A673 (cell line): Measurements from ENCODE around the gene MED12L. TPM values are rescaled to one million over a fixed set of nuclear protein-coding genes. Genes with fewer than 3 reads are reported as not detected.

Experiments
- BruUV-seq: library from RNA; stranded (reverse); fragments of 400-500 nt; replicated peaks from 2 replicates; lab custom pipeline; 2021; lab: Mats Ljungman, UMichigan
- CTCF ChIA-PET: fragments of 300-600 bp; sonication (Branson Sonifier 250); formaldehyde crosslinking; loops from one replicate; lab custom pipeline; 2022; ENCODE audit warnings: antibody characterized with exemption; lab: Charles Lee
- POLR2A ChIA-PET: fragments of 300-600 bp; sonication (Branson Sonifier 250); formaldehyde crosslinking; loops from one replicate; lab custom pipeline; 2022; ENCODE audit warnings: antibody characterized with exemption; ENCODE audit not compliant: low non-redundant PET; lab: Charles Lee
- DNase-seq: peaks from one replicate; pipeline ENCODE4 v3.0.0-alpha.2; 2015; ENCODE audit warnings: low spot score
- H3K27ac ChIP-seq: fragments of 200-600 bp; sonication (generic); 2 replicates; pipeline ENCODE4 v1.5.1; 2016; ENCODE audit warnings: mixed run types, low read depth, mild to moderate bottlenecking, mixed read lengths, antibody characterized with exemption, low read length; ENCODE audit not compliant: poor library complexity, severe bottlenecking
- H3K27me3 ChIP-seq: fragments of 200-600 bp; sonication (generic); replicated peaks from 2 replicates; pipeline ENCODE4 v1.6.1; 2017; ENCODE audit warnings: mixed run types, low read depth, mild to moderate bottlenecking, mixed read lengths, antibody characterized with exemption, low read length; ENCODE audit not compliant: insufficient read depth, poor library complexity
- H3K36me3 ChIP-seq: fragments of 200-600 bp; sonication (generic); 2 replicates; pipeline ENCODE4 v1.6.1; 2016; ENCODE audit warnings: mixed run types, mild to moderate bottlenecking, mixed read lengths, antibody characterized with exemption, low read length; ENCODE audit not compliant: insufficient read depth, poor library complexity, severe bottlenecking
- H3K4me1 ChIP-seq: fragments of 200-600 bp; sonication (generic); 2 replicates; pipeline ENCODE4 v1.6.1; 2017; ENCODE audit warnings: mixed run types, mild to moderate bottlenecking, mixed read lengths, antibody characterized with exemption, low read length; ENCODE audit not compliant: insufficient read depth, poor library complexity, severe bottlenecking
- H3K4me3 ChIP-seq: fragments of 200-600 bp; sonication (generic); 2 replicates; pipeline ENCODE4 v1.5.1; 2016; ENCODE audit warnings: low read depth, mixed run types, mild to moderate bottlenecking, mixed read lengths, low read length; ENCODE audit not compliant: poor library complexity, severe bottlenecking
- H3K9me3 ChIP-seq: fragments of 200-600 bp; sonication (generic); 2 replicates; pipeline ENCODE4 v1.6.1; 2016; ENCODE audit warnings: mixed run types, low read depth, mild to moderate bottlenecking, mixed read lengths, antibody characterized with exemption, low read length; ENCODE audit not compliant: poor library complexity, severe bottlenecking
- EZH2 ChIP-seq: fragments of 200-600 bp; sonication (generic); IDR thresholded peaks from 2 replicates; pipeline ENCODE4 v1.6.1; 2017; ENCODE audit warnings: borderline replicate concordance, low read depth, mild to moderate bottlenecking, mixed read lengths, antibody characterized with exemption, low read length; ENCODE audit not compliant: poor library complexity, severe bottlenecking
- intact Hi-C: fragments of 100-400 bp; cut with micrococcal nuclease; formaldehyde crosslinking; loops from one replicate; pipeline ENCODE4 v1.10.0; 2022; ENCODE audit not compliant: unreplicated experiment
- total RNA-seq: library from RNA; stranded (reverse); gene quantifications from 2 replicates; pipeline ENCODE4 v1.2.3, GENCODE V29; 2021
- TF ChIP-seq, protein P1 (sequence below): fragments of 300-800, 200-600 bp; sonication (generic); conservative IDR thresholded peaks from 2 replicates; pipeline ENCODE4 v1.5.1; 2017; ENCODE audit warnings: low read depth, mild to moderate bottlenecking, antibody characterized with exemption, low read length, moderate library complexity, mixed read lengths

Gene MED12L
- total RNA-seq, 1 experiment from 2014 or later, result 0.71 TPM

- Histone ChIP-seq H3K9me3 (no peaks in the 10 kb centered on the region), H3K4me3 (no peak overlapping the region), H3K27ac (no peak overlapping the region), H3K27me3 (no peaks in the 10 kb centered on the region), H3K36me3 (no peaks in the 10 kb centered on the region), H3K4me1 (no peaks in the 10 kb centered on the region)
- no TSS peak for BruUV-seq
- peak; percentile 73 for DNase-seq
- TF ChIP-seq EZH2, result no peak
- TF ChIP-seq, protein P1, sequence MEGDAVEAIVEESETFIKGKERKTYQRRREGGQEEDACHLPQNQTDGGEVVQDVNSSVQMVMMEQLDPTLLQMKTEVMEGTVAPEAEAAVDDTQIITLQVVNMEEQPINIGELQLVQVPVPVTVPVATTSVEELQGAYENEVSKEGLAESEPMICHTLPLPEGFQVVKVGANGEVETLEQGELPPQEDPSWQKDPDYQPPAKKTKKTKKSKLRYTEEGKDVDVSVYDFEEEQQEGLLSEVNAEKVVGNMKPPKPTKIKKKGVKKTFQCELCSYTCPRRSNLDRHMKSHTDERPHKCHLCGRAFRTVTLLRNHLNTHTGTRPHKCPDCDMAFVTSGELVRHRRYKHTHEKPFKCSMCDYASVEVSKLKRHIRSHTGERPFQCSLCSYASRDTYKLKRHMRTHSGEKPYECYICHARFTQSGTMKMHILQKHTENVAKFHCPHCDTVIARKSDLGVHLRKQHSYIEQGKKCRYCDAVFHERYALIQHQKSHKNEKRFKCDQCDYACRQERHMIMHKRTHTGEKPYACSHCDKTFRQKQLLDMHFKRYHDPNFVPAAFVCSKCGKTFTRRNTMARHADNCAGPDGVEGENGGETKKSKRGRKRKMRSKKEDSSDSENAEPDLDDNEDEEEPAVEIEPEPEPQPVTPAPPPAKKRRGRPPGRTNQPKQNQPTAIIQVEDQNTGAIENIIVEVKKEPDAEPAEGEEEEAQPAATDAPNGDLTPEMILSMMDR, result peak; percentile 67
- ChIA-PET CTCF (no interaction called here), POLR2A (no interaction called here)
- intact Hi-C loops, result loop anchor here (1.0 to 10.0 kb wide), 3 partner anchors 56 to 382 kb away; no protein-coding TSS in a partner anchor
Measured at GRCh38 chr3:151282921-151283320, 197.5 kb downstream of the MED12L start.

GRCh38 chr3:151283387-151283786 is 197.9 kb downstream of the MED12L start:
- no peak for DNase-seq
- H3K27ac ChIP-seq, result no peak overlapping the region
- H3K36me3 ChIP-seq, result no peaks in the 10 kb centered on the region
- BruUV-seq, result no TSS peak
- no peak for TF ChIP-seq EZH2
- TF ChIP-seq, protein P1, result no peak
- H3K4me3 ChIP-seq, result no peak overlapping the region
- ChIA-PET POLR2A (no interaction called here), CTCF (no interaction called here)
- intact Hi-C loops, result loop anchor here (1.0 to 10.0 kb wide), 3 partner anchors 56 to 381 kb away; no protein-coding TSS in a partner anchor
- H3K9me3 ChIP-seq, result no peaks in the 10 kb centered on the region
- no peaks in the 10 kb centered on the region for H3K27me3 ChIP-seq
- no peaks in the 10 kb centered on the region for H3K4me1 ChIP-seq

DNA sequence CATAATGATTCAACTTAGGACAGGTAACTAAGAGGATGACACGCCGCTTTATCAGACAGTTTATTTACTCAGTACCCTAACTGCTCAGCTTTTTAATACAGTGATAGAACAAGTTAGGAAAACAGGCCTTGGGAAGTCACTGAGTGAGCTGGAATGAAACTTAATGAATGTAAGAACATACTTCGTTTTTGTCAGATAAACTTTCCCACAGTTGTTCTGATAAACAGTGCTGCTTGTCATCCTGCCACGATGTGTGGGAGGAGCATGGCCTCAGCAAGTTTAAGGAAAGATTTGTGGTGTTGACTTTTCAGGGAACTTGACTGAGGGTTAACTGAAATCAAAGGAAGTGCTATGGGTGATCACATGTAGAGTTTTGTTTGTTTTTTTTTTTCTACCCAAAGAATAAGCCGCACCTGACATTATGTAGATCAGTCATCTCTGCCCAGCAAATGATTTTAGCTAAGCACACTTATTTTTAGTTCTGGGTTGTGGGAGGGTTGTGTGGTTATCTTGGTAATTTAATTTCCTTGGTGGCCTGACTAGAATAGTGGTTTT is 198.5 kb downstream of the MED12L start:
- CTCF ChIA-PET, result no interaction called here
- H3K4me3 ChIP-seq, result no peak overlapping the region

More for the DNA sequence above, 198.5 kb downstream of the MED12L start:
- no peaks in the 10 kb centered on the region for H3K27me3 ChIP-seq
- POLR2A ChIA-PET, result no interaction called here
- no peaks in the 10 kb centered on the region for H3K36me3 ChIP-seq
- H3K9me3 ChIP-seq, result no peaks in the 10 kb centered on the region
- intact Hi-C loops, result loop anchor here (1.0 to 10.0 kb wide), 3 partner anchors 57 to 381 kb away; no protein-coding TSS in a partner anchor
- H3K4me1 ChIP-seq, result no peaks in the 10 kb centered on the region
- no peak overlapping the region for H3K27ac ChIP-seq
- no TSS peak for BruUV-seq
- DNase-seq, result no peak
- TF ChIP-seq, protein P1, result no peak
- no peak for TF ChIP-seq EZH2
